HuH-7 (cell line): ENCODE data around the gene MYO1C.
"Not testable (repeated sequence)": the region's sequence is repeated elsewhere in the genome, so short reads cannot be mapped to it uniquely, and the experiment has no call there.

Experiments
- DNase-seq: peaks from one replicate; pipeline ENCODE4 v3.0.0; 2011; ENCODE audit warnings: low spot score

Gene MYO1C

GRCh38 chr17:1509290-1509881, 16.9 kb upstream of the MYO1C start:
- DNase-seq: peak; percentile 47

GRCh38 chr17:1508709-1509108, 16.2 kb upstream of the MYO1C start:
- DNase-seq: not testable (repeated sequence)

- DNase-seq: no peak
Measured at GRCh38 chr17:1506649-1507267, 14.3 kb upstream of the MYO1C start.

- DNase-seq: no peak
Measured at GRCh38 chr17:1505586-1505985, 13.1 kb upstream of the MYO1C start.

- no peak for DNase-seq
Measured at GRCh38 chr17:1504866-1505265, 12.4 kb upstream of the MYO1C start.

- no peak for DNase-seq
Measured at GRCh38 chr17:1503699-1504098, 11.2 kb upstream of the MYO1C start.

GRCh38 chr17:1498869-1499268, 6.4 kb upstream of the MYO1C start:
- no peak for DNase-seq

GRCh38 chr17:1498233-1498632, 5.7 kb upstream of the MYO1C start:
- no peak for DNase-seq

- DNase-seq: no peak
Measured at GRCh38 chr17:1497831-1498230, 5.3 kb upstream of the MYO1C start.

- no peak for DNase-seq
Measured at GRCh38 chr17:1496869-1497268, 4.4 kb upstream of the MYO1C start.

- DNase-seq: no peak
Measured at GRCh38 chr17:1495265-1495989, 2.9 kb upstream of the MYO1C start.

GRCh38 chr17:1494736-1495253, 2.3 kb upstream of the MYO1C start:
- no peak for DNase-seq

- DNase-seq: no peak
Measured at GRCh38 chr17:1494203-1494602, 1.7 kb upstream of the MYO1C start.

GRCh38 chr17:1493291-1493980, 950 bp upstream of the MYO1C start:
- DNase-seq: no peak

GRCh38 chr17:1491443-1492248, 840 bp downstream of the MYO1C start:
- peak; percentile 79 for DNase-seq

GRCh38 chr17:1490643-1491442, 1.6 kb downstream of the MYO1C start:
- DNase-seq: peak; percentile 67

GRCh38 chr17:1488826-1489270, 3.6 kb downstream of the MYO1C start:
- no peak for DNase-seq

GRCh38 chr17:1487939-1488825, 4.3 kb downstream of the MYO1C start:
- DNase-seq: peak; percentile 79

- DNase-seq: no peak
Measured at GRCh38 chr17:1486802-1487695, 5.4 kb downstream of the MYO1C start.
